Smooth muscle cell (in vitro differentiated cells): Measurements from ENCODE around the gene GALC. TPM values are rescaled to one million over a fixed set of nuclear protein-coding genes. Genes with fewer than 3 reads are reported as not detected.

Experiments
- DNase-seq: peaks from one replicate; lab custom pipeline; 2025; ENCODE audit not compliant: unreplicated experiment; lab: John Stamatoyannopoulos, UW
- H2AFZ ChIP-seq: fragments of 200-600 bp; sonication (generic); 2 replicates; pipeline ENCODE4 v1.6.0; 2016; ENCODE audit warnings: antibody characterized with exemption, low read depth, mild to moderate bottlenecking
- H3F3A ChIP-seq: fragments of 200-600 bp; sonication (generic); 2 replicates; pipeline ENCODE4 v1.6.0; 2017; ENCODE audit warnings: antibody characterized with exemption, low read depth
- H3K27ac ChIP-seq: fragments of 200-600 bp; sonication (generic); 2 replicates; pipeline ENCODE4 v1.5.1; 2016; ENCODE audit warnings: low read depth, mild to moderate bottlenecking
- H3K27me3 ChIP-seq: fragments of 200-600 bp; sonication (generic); 2 replicates; pipeline ENCODE4 v1.6.1; 2016; ENCODE audit warnings: low read depth, mild to moderate bottlenecking
- H3K36me3 ChIP-seq: fragments of 200-600 bp; sonication (generic); 2 replicates; pipeline ENCODE4 v1.5.1; 2016; ENCODE audit warnings: low read depth
- H3K4me1 ChIP-seq: fragments of 200-600 bp; sonication (generic); 2 replicates; pipeline ENCODE4 v1.5.1; 2016; ENCODE audit warnings: low read depth
- H3K4me2 ChIP-seq: fragments of 200-600 bp; sonication (generic); 2 replicates; pipeline ENCODE4 v1.6.0; 2016; ENCODE audit warnings: mild to moderate bottlenecking
- H3K4me3 ChIP-seq: fragments of 200-600 bp; sonication (generic); 2 replicates; pipeline ENCODE4 v1.5.1; 2016; ENCODE audit warnings: mild to moderate bottlenecking
- H3K79me2 ChIP-seq: fragments of 200-600 bp; sonication (generic); 2 replicates; pipeline ENCODE4 v1.6.0; 2016; ENCODE audit warnings: low read depth, mild to moderate bottlenecking
- H3K9ac ChIP-seq: fragments of 200-600 bp; sonication (generic); 2 replicates; pipeline ENCODE4 v1.6.0; 2016; ENCODE audit warnings: low read depth
- H3K9me3 ChIP-seq: fragments of 200-600 bp; sonication (generic); replicated peaks from 2 replicates; pipeline ENCODE4 v1.5.1; 2016; ENCODE audit warnings: low read depth
- H4K20me1 ChIP-seq: fragments of 200-600 bp; sonication (generic); 2 replicates; pipeline ENCODE4 v1.6.0; 2016; ENCODE audit warnings: low read depth
- CTCF ChIP-seq: fragments of 200-600 bp; sonication (generic); IDR thresholded peaks from 2 replicates; pipeline ENCODE4 v1.5.1; 2017; ENCODE audit warnings: borderline replicate concordance, mild to moderate bottlenecking, antibody characterized with exemption; ENCODE audit not compliant: insufficient read depth, poor library complexity, severe bottlenecking
- WGBS: methylation state at CpG from one replicate; pipeline ENCODE4 v1.1.7; 2016; ENCODE audit warnings: low lambda C conversion rate; 5-methylcytosine and 5-hydroxymethylcytosine counted together
- polyA plus RNA-seq: library from polyadenylated mRNA; unstranded; fragments of >200 nt; fragmentation: Nextera tagmentation; extraction: Ambion mirVana; gene quantifications from 2 replicates; pipeline ENCODE4 v1.2.1, GENCODE V29; 2016
- total RNA-seq: library from RNA; depleted of rRNA; stranded (reverse); fragments of >200 nt; gene quantifications from 2 replicates; pipeline ENCODE4 v1.2.3, GENCODE V29; 2014

GALC gene
- total and polyA plus RNA-seq, 2 experiments from 2014 or later = 18.6 to 31.0 TPM

GRCh38 chr14:88009486-88009885 lies 16.5 kb upstream of the GALC start:
- Histone ChIP-seq H2AFZ (no peak overlapping the region), H3K27me3 (no peaks in the 10 kb centered on the region), H3K9me3 (no peaks in the 10 kb centered on the region), H3K9ac (no peak overlapping the region), H3K36me3 (no peaks in the 10 kb centered on the region), H3K4me2 (no peak overlapping the region), H3K4me1 (no peaks in the 10 kb centered on the region), H4K20me1 (no peaks in the 10 kb centered on the region), H3K27ac (no peak overlapping the region), H3K79me2 (no peaks in the 10 kb centered on the region), H3K4me3 (no peak overlapping the region), H3F3A (no peaks in the 10 kb centered on the region)
- 97% methylated on average over 1 of the region's 1 CpG for WGBS
- TF ChIP-seq CTCF = no peak
- DNase-seq = no peak

- H2AFZ ChIP-seq = no peak overlapping the region
- no peak overlapping the region for H3K4me2 ChIP-seq
- no peaks in the 10 kb centered on the region for H3K79me2 ChIP-seq
- H3K9ac ChIP-seq = no peak overlapping the region
- H3K36me3 ChIP-seq = no peaks in the 10 kb centered on the region
- DNase-seq = no peak
- no peaks in the 10 kb centered on the region for H4K20me1 ChIP-seq
- 93% methylated on average over 2 of the region's 2 CpGs for WGBS
- H3F3A ChIP-seq = no peaks in the 10 kb centered on the region
- H3K27me3 ChIP-seq = no peaks in the 10 kb centered on the region
- H3K9me3 ChIP-seq = no peaks in the 10 kb centered on the region
- TF ChIP-seq CTCF = no peak
- H3K4me3 ChIP-seq = no peak overlapping the region
- H3K27ac ChIP-seq = no peak overlapping the region
- H3K4me1 ChIP-seq = no peaks in the 10 kb centered on the region
Measured at GRCh38 chr14:88008039-88008742, 15.2 kb upstream of the GALC start.

GRCh38 chr14:88007608-88008007 lies 14.6 kb upstream of the GALC start:
- no peak overlapping the region for H3K27ac ChIP-seq

More at GRCh38 chr14:88007608-88008007, 14.6 kb upstream of the GALC start:
- H3K9me3 ChIP-seq = no peaks in the 10 kb centered on the region
- 94% methylated on average over 1 of the region's 1 CpG for WGBS
- H2AFZ ChIP-seq = no peak overlapping the region
- no peaks in the 10 kb centered on the region for H3K4me1 ChIP-seq
- H3K4me2 ChIP-seq = no peak overlapping the region
- no peaks in the 10 kb centered on the region for H4K20me1 ChIP-seq
- H3K4me3 ChIP-seq = no peak overlapping the region
- H3K36me3 ChIP-seq = no peaks in the 10 kb centered on the region
- no peaks in the 10 kb centered on the region for H3F3A ChIP-seq
- no peaks in the 10 kb centered on the region for H3K27me3 ChIP-seq
- TF ChIP-seq CTCF = no peak
- no peak overlapping the region for H3K9ac ChIP-seq
- no peak for DNase-seq
- no peaks in the 10 kb centered on the region for H3K79me2 ChIP-seq
